Endothelial cell of umbilical vein (primary cell): ENCODE data around the gene ZEB1. TPM values are rescaled to one million over a fixed set of nuclear protein-coding genes. Genes with fewer than 3 reads are reported as not detected.

ENCODE experiments used
- BruUV-seq: library from RNA; stranded (reverse); fragments of 400-500 nt; replicated peaks from 2 replicates; lab custom pipeline; 2021; lab: Mats Ljungman, UMichigan
- CTCF ChIA-PET: fragments of 300-600, 350-600 bp; sonication (Branson Sonifier 250); formaldehyde crosslinking; loops from one replicate; lab custom pipeline; 2021; ENCODE audit warnings: antibody characterized with exemption, inconsistent platforms; lab: Charles Lee
- POLR2A ChIA-PET: fragments of 300-600, 350-600 bp; sonication (Branson Sonifier 250); formaldehyde crosslinking; loops from one replicate; lab custom pipeline; 2021; ENCODE audit warnings: antibody characterized with exemption, inconsistent platforms; lab: Charles Lee
- DNase-seq: peaks from one replicate; pipeline ENCODE4 v3.0.0-alpha.2; 2011; ENCODE audit warnings: low read depth, low spot score
- FAIRE-seq: peaks from 2 replicates; lab custom pipeline; 2011; peaks lifted over from hg19 to GRCh38; lab: Jason Lieb, UNC
- H2AFZ ChIP-seq: 2 replicates; pipeline ENCODE4 v1.6.0; 2012; ENCODE audit warnings: low read depth, low read length, control low read depth, inconsistent platforms
- H3K27ac ChIP-seq: 2 replicates; pipeline ENCODE4 v1.5.1; 2011; ENCODE audit warnings: low read depth, mild to moderate bottlenecking, control low read depth, low read length, moderate library complexity; ENCODE audit not compliant: insufficient read depth
- H3K27me3 ChIP-seq, 2 experiments: 2 replicates each; pipeline versions ENCODE4 v1.6.0 to v1.6.1; 2011; ENCODE audit warnings: low read length in 2 of 2, mixed read lengths in 1 of 2; ENCODE audit not compliant: control insufficient read depth in 2 of 2, insufficient read depth in 2 of 2
- H3K36me3 ChIP-seq, 2 experiments: 2 replicates in 1 of 2; 3 replicates in 1 of 2; pipeline ENCODE4 v1.5.1; 2011; ENCODE audit warnings: low read length in 2 of 2, mild to moderate bottlenecking in 1 of 2, moderate library complexity in 1 of 2; ENCODE audit not compliant: control insufficient read depth in 2 of 2, insufficient read depth in 2 of 2; ENCODE audit errors: extremely low read depth in 1 of 2
- H3K4me1 ChIP-seq: 3 replicates; pipeline ENCODE4 v1.5.1; 2011; ENCODE audit warnings: mild to moderate bottlenecking, low read length; ENCODE audit not compliant: control insufficient read depth, insufficient read depth; ENCODE audit errors: extremely low read depth
- H3K4me2 ChIP-seq: 2 replicates; pipeline ENCODE4 v1.6.1; 2011; ENCODE audit warnings: low read length, control low read depth, mixed read lengths; ENCODE audit not compliant: insufficient read depth
- H3K4me3 ChIP-seq, 3 experiments: fragments of 200-600 bp in 1 of 3; sonication (generic), shearing (Covaris generic) in 1 of 3; replicated peaks in 1 of 3; 2 replicates each; pipeline ENCODE4 v1.5.1; 2011 to 2016; ENCODE audit warnings: control low read depth in 3 of 3, low read length in 3 of 3, mild to moderate bottlenecking in 2 of 3, inconsistent platforms in 1 of 3, low read depth in 1 of 3, moderate library complexity in 1 of 3; ENCODE audit not compliant: insufficient read depth in 1 of 3
- H3K79me2 ChIP-seq: 2 replicates; pipeline ENCODE4 v1.6.0; 2012; ENCODE audit warnings: low read length, inconsistent platforms; ENCODE audit not compliant: control insufficient read depth, insufficient read depth
- H3K9ac ChIP-seq: replicated peaks from 2 replicates; pipeline ENCODE3; 2011; ENCODE audit warnings: low read length, control low read depth; ENCODE audit not compliant: insufficient read depth; ENCODE audit errors: extremely low read depth
- H3K9me1 ChIP-seq: replicated peaks from 3 replicates; pipeline ENCODE4 v1.6.0; 2011; ENCODE audit warnings: mild to moderate bottlenecking, low read length; ENCODE audit not compliant: control insufficient read depth, insufficient read depth; ENCODE audit errors: extremely low read depth
- H3K9me3 ChIP-seq: replicated peaks from 2 replicates; pipeline ENCODE4 v1.5.1; 2012; ENCODE audit warnings: low read length, inconsistent platforms; ENCODE audit not compliant: control insufficient read depth, insufficient read depth
- H4K20me1 ChIP-seq: replicated peaks from 2 replicates; pipeline ENCODE3; 2011; ENCODE audit warnings: mild to moderate bottlenecking, low read length; ENCODE audit not compliant: control insufficient read depth, insufficient read depth; ENCODE audit errors: extremely low read depth
- CTCF ChIP-seq, 2 donors: IDR thresholded peaks; 1 replicate in 1 of 2; 2 replicates in 1 of 2; pipeline ENCODE4 v1.5.1; 2011; ENCODE audit warnings: low read length in 2 of 2, mild to moderate bottlenecking in 2 of 2, moderate library complexity in 2 of 2, control low read depth in 1 of 2, inconsistent platforms in 1 of 2, low read depth in 1 of 2; ENCODE audit not compliant: insufficient read depth in 1 of 2; ENCODE audit errors: extremely low read depth in 1 of 2
- EZH2 ChIP-seq: IDR thresholded peaks from 2 replicates; pipeline ENCODE4 v1.6.1; 2012; ENCODE audit warnings: borderline replicate concordance, low read depth, mild to moderate bottlenecking, moderate library complexity, low read length, inconsistent platforms; ENCODE audit not compliant: severe bottlenecking
- FOS ChIP-seq: IDR thresholded peaks from 2 replicates; pipeline ENCODE4 v1.6.1; 2011; ENCODE audit warnings: mild to moderate bottlenecking, low read length, moderate library complexity, borderline replicate concordance; ENCODE audit not compliant: insufficient read depth
- GATA2 ChIP-seq: IDR thresholded peaks from 2 replicates; pipeline ENCODE4 v1.7.0; 2011; ENCODE audit warnings: low read depth, mild to moderate bottlenecking, moderate library complexity, mixed read lengths, low read length; ENCODE audit not compliant: insufficient read length, insufficient read depth
- JUN ChIP-seq: IDR thresholded peaks from 2 replicates; pipeline ENCODE4 v1.6.1; 2011; ENCODE audit warnings: borderline replicate concordance, low read depth; ENCODE audit not compliant: insufficient read length, insufficient read depth
- MYC ChIP-seq: IDR thresholded peaks from one replicate; pipeline ENCODE4 v1.6.1; 2011; ENCODE audit warnings: mild to moderate bottlenecking, low read depth, low read length
- POLR2A ChIP-seq: IDR thresholded peaks from 2 replicates; pipeline ENCODE4 v1.6.1; 2012; ENCODE audit warnings: low read depth, mild to moderate bottlenecking, control low read depth, low read length
- POLR2AphosphoS5 ChIP-seq: IDR thresholded peaks from 2 replicates; pipeline ENCODE4 v1.6.1; 2012; ENCODE audit warnings: low read depth, mild to moderate bottlenecking, control low read depth, low read length, moderate library complexity; ENCODE audit not compliant: insufficient read depth
- dilution Hi-C: fragments of 300-500 bp; cut with MboI; formaldehyde crosslinking; loops from one replicate; pipeline ENCODE4 v1.15.0; 2019; ENCODE audit warnings: low sequenced_read_pairs; ENCODE audit not compliant: extremely low pct_ligation_motif_present
- intact Hi-C: fragments of 100-400 bp; cut with micrococcal nuclease; formaldehyde crosslinking; loops from one replicate; pipeline ENCODE4 v1.10.0; 2022
- polyA plus RNA-seq, 4 experiments: library from polyadenylated mRNA; depleted of rRNA in 3 of 4; stranded (reverse) in 3 of 4; unstranded in 1 of 4; fragments of >200 nt; gene quantifications; 2 replicates each; pipeline versions ENCODE4 v1.2.1 to v1.2.3, GENCODE V29; 2011 to 2012; ENCODE audit warnings: missing spikeins in 1 of 4
- total RNA-seq: library from RNA; stranded (reverse); gene quantifications from 2 replicates; pipeline ENCODE4 v1.2.3, GENCODE V29; 2021

ZEB1 gene
- total and polyA plus RNA-seq, 2 donors (not counting 3 experiments of a cell fraction or from before 2014, with no cell fraction given): 19.8 to 130 TPM

- Histone ChIP-seq H3K4me1 (no peaks in the 10 kb centered on the region), H3K27ac (no peak overlapping the region), H4K20me1 (peaks cover 49% of the 10 kb centered on the region), H3K36me3 (no peaks in the 10 kb centered on the region), H3K9me1 (no peaks in the 10 kb centered on the region), H3K79me2 (peaks cover 99% of the 10 kb centered on the region), H3K4me3 (no peak overlapping the region), H2AFZ (no peak overlapping the region), H3K9ac (no peak overlapping the region), H3K9me3 (no peaks in the 10 kb centered on the region), H3K27me3 (no peaks in the 10 kb centered on the region), H3K4me2 (no peak overlapping the region)
- intact Hi-C loops: no loop called here
- TF ChIP-seq FOS: no peak
- TF ChIP-seq POLR2A: no peak
- TF ChIP-seq EZH2: no peak
- no peak for TF ChIP-seq JUN
- TF ChIP-seq CTCF (IDR thresholded peaks at IDR 0.05; ENCODE audit: extremely low read depth in 1 of 2, insufficient read depth in 1 of 2, low read depth in 1 of 2, low read length in 2 of 2): no peak
- TF ChIP-seq GATA2: no peak
- TF ChIP-seq POLR2AphosphoS5: no peak
- no peak for TF ChIP-seq MYC
- dilution Hi-C loops: no loop called here
- ChIA-PET POLR2A (no interaction called here), CTCF (interaction anchor here (1.7 kb wide), 1 partner anchor 9 kb away, joined by 4 read pairs; no protein-coding TSS in a partner anchor)
- DNase-seq: no peak
- FAIRE-seq: no peak
- BruUV-seq: no TSS peak
Measured at GRCh38 chr10:31341552-31341951, 22.5 kb downstream of the ZEB1 start.
